HG02610 (cell line): ENCODE results near the gene PDGFA.
"Not testable (repeated sequence)": the region's sequence is repeated elsewhere in the genome, so short reads cannot be mapped to it uniquely, and the experiment has no call there.

Experiments
- ATAC-seq: cut with Tn5 transposase; IDR thresholded peaks from one replicate; pipeline ENCODE4 v1.9.1; 2021; ENCODE audit warnings: mild to moderate bottlenecking, moderate library complexity; ENCODE audit not compliant: unreplicated experiment

Gene PDGFA

GRCh38 chr7:552151-552867 is 32.7 kb upstream of the PDGFA start:
- ATAC-seq: not testable (repeated sequence)

- not testable (repeated sequence) for ATAC-seq
These were observed 31.9 kb upstream of the PDGFA start for GRCh38 chr7:551615-551970.

GRCh38 chr7:550881-551614 is 31.4 kb upstream of the PDGFA start:
- ATAC-seq: no peak

GRCh38 chr7:549891-550625 is 30.4 kb upstream of the PDGFA start:
- no peak for ATAC-seq

GRCh38 chr7:549066-549890 is 29.6 kb upstream of the PDGFA start:
- no peak for ATAC-seq

- ATAC-seq: no peak
These were observed 28.8 kb upstream of the PDGFA start for GRCh38 chr7:548401-548800.

GRCh38 chr7:545470-545869 is 25.8 kb upstream of the PDGFA start:
- ATAC-seq: no peak

GRCh38 chr7:544338-545221 is 24.9 kb upstream of the PDGFA start:
- no peak for ATAC-seq

- ATAC-seq: no peak
These were observed 24.1 kb upstream of the PDGFA start for GRCh38 chr7:543501-544337.

- no peak for ATAC-seq
These were observed 23.3 kb upstream of the PDGFA start for GRCh38 chr7:542713-543500.

- ATAC-seq: no peak
These were observed 22.6 kb upstream of the PDGFA start for GRCh38 chr7:542131-542712.

GRCh38 chr7:541661-542060 is 22.0 kb upstream of the PDGFA start:
- no peak for ATAC-seq

GRCh38 chr7:540997-541396 is 21.4 kb upstream of the PDGFA start:
- no peak for ATAC-seq

- no peak for ATAC-seq
These were observed 20.9 kb upstream of the PDGFA start for GRCh38 chr7:540579-540978.

- no peak for ATAC-seq
These were observed 20.2 kb upstream of the PDGFA start for GRCh38 chr7:539731-540411.

- ATAC-seq: no peak
These were observed 19.4 kb upstream of the PDGFA start for GRCh38 chr7:538764-539685.
